GM23338 (cell line): ENCODE measurements around the gene IL20. TPM values are rescaled to one million over a fixed set of nuclear protein-coding genes. Genes with fewer than 3 reads are reported as not detected.

ENCODE experiments used
- ATAC-seq: fragments of 200-7000 bp; cut with Tn5 transposase; 3 replicates; pipeline ENCODE4 v1.9.1; 2020
- DNase-seq: peaks from one replicate; pipeline ENCODE4 v3.0.0-alpha.2; 2015; ENCODE audit warnings: low spot score
- H2AFZ ChIP-seq: fragments of 200-600 bp; sonication (generic); 2 replicates; pipeline ENCODE4 v1.8.0; 2016; ENCODE audit warnings: antibody characterized with exemption, mild to moderate bottlenecking, moderate library complexity
- H3F3A ChIP-seq: fragments of 200-600 bp; sonication (generic); replicated peaks from 2 replicates; pipeline ENCODE4 v1.8.0; 2017; ENCODE audit warnings: antibody characterized with exemption, mixed run types, low read depth
- H3K27ac ChIP-seq: fragments of 200-600 bp; sonication (generic); 2 replicates; pipeline ENCODE4 v1.6.1; 2016; ENCODE audit warnings: low read depth
- H3K27me3 ChIP-seq: fragments of 200-600 bp; sonication (generic); 2 replicates; pipeline ENCODE4 v1.8.0; 2016; ENCODE audit warnings: mild to moderate bottlenecking, mixed run types, moderate library complexity; ENCODE audit not compliant: insufficient read depth
- H3K36me3 ChIP-seq: fragments of 200-600 bp; sonication (generic); 2 replicates; pipeline ENCODE4 v1.8.0; 2016; ENCODE audit warnings: mild to moderate bottlenecking; ENCODE audit not compliant: insufficient read depth
- H3K4me1 ChIP-seq: fragments of 200-600 bp; sonication (generic); 2 replicates; pipeline ENCODE4 v1.8.0; 2016; ENCODE audit warnings: mild to moderate bottlenecking, moderate library complexity; ENCODE audit not compliant: insufficient read depth
- H3K4me2 ChIP-seq: fragments of 200-600 bp; sonication (generic); 2 replicates; pipeline ENCODE4 v1.7.1; 2017; ENCODE audit warnings: mixed run types
- H3K4me3 ChIP-seq: fragments of 200-600 bp; sonication (generic); 2 replicates; pipeline ENCODE4 v1.6.1; 2016; ENCODE audit warnings: mixed run types
- H3K79me2 ChIP-seq: fragments of 200-600 bp; sonication (generic); replicated peaks from 2 replicates; pipeline ENCODE4 v1.8.0; 2017; ENCODE audit warnings: mild to moderate bottlenecking; ENCODE audit not compliant: insufficient read depth
- H3K9me2 ChIP-seq: fragments of 200-600 bp; sonication (generic); 2 replicates; pipeline ENCODE4 v1.8.0; 2017; ENCODE audit not compliant: insufficient read depth
- H4K20me1 ChIP-seq: fragments of 200-600 bp; sonication (generic); replicated peaks from 2 replicates; pipeline ENCODE4 v1.8.0; 2017; ENCODE audit warnings: mild to moderate bottlenecking; ENCODE audit not compliant: insufficient read depth
- H3K27ac Mint-ChIP-seq: 2 replicates; pipeline ENCODE4 v1.8.0; 2020; ENCODE audit warnings: inconsistent platforms, mild to moderate bottlenecking, moderate library complexity, mixed read lengths
- H3K27me3 Mint-ChIP-seq: 3 replicates; pipeline ENCODE4 v1.8.0; 2022; ENCODE audit warnings: low read depth, mild to moderate bottlenecking, moderate library complexity, mixed read lengths, inconsistent platforms; ENCODE audit not compliant: insufficient read depth, poor library complexity
- H3K36me3 Mint-ChIP-seq: 3 replicates; pipeline ENCODE4 v1.8.0; 2021; ENCODE audit warnings: low read depth, mild to moderate bottlenecking, inconsistent platforms, moderate library complexity, mixed read lengths
- H3K4me1 Mint-ChIP-seq: 3 replicates; pipeline ENCODE4 v1.8.0; 2020; ENCODE audit warnings: mild to moderate bottlenecking, inconsistent platforms, mixed read lengths
- H3K4me3 Mint-ChIP-seq: 3 replicates; pipeline ENCODE4 v1.8.0; 2021; ENCODE audit warnings: moderate library complexity, mild to moderate bottlenecking, inconsistent platforms, mixed read lengths
- H3K9me3 Mint-ChIP-seq: 3 replicates; pipeline ENCODE4 v1.8.0; 2020; ENCODE audit warnings: moderate library complexity, mild to moderate bottlenecking, inconsistent platforms, mixed read lengths
- CREB1 ChIP-seq: fragments of 250-450 bp; sonication (Bioruptor Pico); IDR thresholded peaks from 2 replicates; pipeline ENCODE4 v1.5.0; 2020; ENCODE audit warnings: low read depth, mild to moderate bottlenecking, moderate library complexity
- CTCF ChIP-seq, 2 experiments: fragments of 200-600 bp in 1 of 2; sonication (generic) in 1 of 2; conservative IDR thresholded peaks; 2 replicates each; pipeline versions ENCODE4 v1.5.1 to v1.6.1; 2016 to 2017; ENCODE audit warnings: antibody characterized with exemption in 2 of 2, low read depth in 2 of 2, mild to moderate bottlenecking in 2 of 2, moderate library complexity in 1 of 2
- ETS1 ChIP-seq: IDR thresholded peaks from 2 replicates; pipeline ENCODE4 v1.6.1; 2016; ENCODE audit warnings: antibody characterized with exemption
- EZH2phosphoT487 ChIP-seq: fragments of 200-600 bp; sonication (generic); IDR thresholded peaks from one replicate; pipeline ENCODE4 v1.8.1; 2018; ENCODE audit warnings: antibody characterized with exemption; ENCODE audit not compliant: unreplicated experiment
- JUNB ChIP-seq: IDR thresholded peaks from one replicate; pipeline ENCODE4 v1.6.1; 2016; ENCODE audit warnings: antibody characterized with exemption; ENCODE audit not compliant: unreplicated experiment
- NANOG ChIP-seq: IDR thresholded peaks from 2 replicates; pipeline ENCODE4 v1.6.1; 2016; ENCODE audit warnings: antibody characterized with exemption, borderline replicate concordance
- POLR2AphosphoS5 ChIP-seq: IDR thresholded peaks from 2 replicates; pipeline ENCODE4 v1.6.1; 2016; ENCODE audit warnings: antibody characterized with exemption, low read depth
- REST ChIP-seq: IDR thresholded peaks from one replicate; pipeline ENCODE4 v1.6.1; 2018; ENCODE audit warnings: antibody characterized with exemption; ENCODE audit not compliant: unreplicated experiment
- STAT1 ChIP-seq: IDR thresholded peaks from one replicate; pipeline ENCODE4 v1.6.1; 2016; ENCODE audit warnings: antibody characterized with exemption; ENCODE audit not compliant: unreplicated experiment
- ZNF114 ChIP-seq: fragments of 250-450 bp; sonication (Bioruptor Pico); IDR thresholded peaks from 2 replicates; pipeline ENCODE4 v1.5.0; 2020; ENCODE audit warnings: mild to moderate bottlenecking, moderate library complexity
- ZNF331 ChIP-seq: fragments of 250-450 bp; sonication (Bioruptor Pico); IDR thresholded peaks from 2 replicates; pipeline ENCODE4 v1.5.0; 2020; ENCODE audit warnings: low read depth, mild to moderate bottlenecking, moderate library complexity
- ZNF462 ChIP-seq: fragments of 250-450 bp; sonication (Bioruptor Pico); IDR thresholded peaks from 2 replicates; pipeline ENCODE4 v1.5.0; 2020; ENCODE audit warnings: mild to moderate bottlenecking, moderate library complexity
- polyA plus RNA-seq: library from polyadenylated mRNA; unstranded; fragments of >200 nt; fragmentation: Nextera tagmentation; extraction: Ambion mirVana; gene quantifications from 2 replicates; pipeline ENCODE4 v1.2.1, GENCODE V29; 2016
- total RNA-seq: library from RNA; depleted of rRNA; stranded (reverse); fragments of >200 nt; shearing (Covaris generic); gene quantifications from 2 replicates; pipeline ENCODE4 v1.2.3, GENCODE V29; 2014

Gene IL20
- total and polyA plus RNA-seq, 2 experiments from 2014 or later, result not detected

GRCh38 chr1:206839006-206839560, 26.3 kb upstream of the IL20 start (continued):
- no peak for TF ChIP-seq ZNF462 (CRISPR knock-in tag)
- TF ChIP-seq ZNF331 (CRISPR knock-in tag), result no peak
- TF ChIP-seq STAT1, result no peak
- no peak for TF ChIP-seq REST
- TF ChIP-seq NANOG, result no peak

- Mint-ChIP-seq H3K27ac (no peak overlapping the region), H3K4me1 (no peaks in the 10 kb centered on the region), H3K36me3 (no peaks in the 10 kb centered on the region), H3K4me3 (no peak overlapping the region), H3K9me3 (no peaks in the 10 kb centered on the region), H3K27me3 (no peaks in the 10 kb centered on the region)
- Histone ChIP-seq H3K36me3 (no peaks in the 10 kb centered on the region), H3K4me1 (no peaks in the 10 kb centered on the region), H3F3A (no peaks in the 10 kb centered on the region), H3K27me3 (no peaks in the 10 kb centered on the region), H3K4me2 (no peak overlapping the region), H3K27ac (no peak overlapping the region), H3K4me3 (no peak overlapping the region), H4K20me1 (no peaks in the 10 kb centered on the region), H3K79me2 (no peaks in the 10 kb centered on the region), H2AFZ (no peak overlapping the region), H3K9me2 (no peaks in the 10 kb centered on the region)
- no peak for DNase-seq
- ATAC-seq, result no peak
- TF ChIP-seq NANOG (no peak), EZH2phosphoT487 (no peak), CREB1 (CRISPR knock-in tag) (no peak), ZNF114 (CRISPR knock-in tag) (no peak), POLR2AphosphoS5 (no peak), CTCF (conservative IDR thresholded peaks at IDR 0.05; ENCODE audit: low read depth in 2 of 2) (no peak), ZNF331 (CRISPR knock-in tag) (no peak), STAT1 (no peak), ETS1 (no peak), JUNB (no peak)
Measured at GRCh38 chr1:206839857-206840256, 25.6 kb upstream of the IL20 start.
